ENCODE results near the gene GPR84.

- TF ChIP-seq EZH2 (IDR thresholded peaks at IDR 0.05; ENCODE audit: insufficient read depth, poor library complexity, severe bottlenecking) (no peak), EZH2phosphoT487 (IDR thresholded peaks at IDR 0.05; ENCODE audit: insufficient read depth, low read depth) (no peak)
Observed at GRCh38 chr12:54393743-54394142, 29.5 kb upstream of the GPR84 start.
